ENCODE results near the gene CLIC6.

CLIC6 gene

DNA sequence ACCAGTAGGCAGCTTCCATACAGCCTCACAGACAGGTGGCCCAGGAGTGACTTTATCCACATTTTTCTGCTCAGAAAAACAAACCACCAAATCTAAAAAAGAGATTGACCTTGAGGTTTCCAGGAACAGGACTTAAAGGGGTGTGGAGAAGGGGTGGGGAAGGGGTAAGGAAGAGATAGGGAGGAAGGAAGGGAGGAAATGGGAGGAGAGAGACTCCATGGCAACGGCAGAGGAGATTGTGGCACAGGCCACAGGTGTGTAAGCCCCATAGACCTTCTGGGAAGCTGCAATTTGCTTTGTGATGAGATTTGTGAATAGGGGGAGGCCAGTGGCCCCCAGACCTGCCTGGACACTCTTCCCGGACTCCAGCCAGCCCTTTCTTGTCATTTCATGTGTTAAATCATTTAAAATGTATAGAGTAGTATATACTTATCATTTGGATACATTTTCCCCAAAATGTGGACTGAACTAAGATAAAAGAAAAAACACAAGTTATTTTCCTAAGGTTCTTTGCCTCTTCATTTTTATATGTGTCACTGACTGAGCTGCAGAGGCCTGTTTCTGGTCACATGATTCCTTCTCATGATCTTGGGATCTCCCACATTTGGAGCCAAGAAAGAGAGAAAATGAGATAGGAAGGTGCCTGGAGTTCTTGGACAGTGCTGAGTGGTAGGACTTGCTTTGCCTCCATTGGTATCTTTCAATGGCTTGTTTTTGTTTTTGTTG lies 55.5 kb downstream of the CLIC6 start:
- no peak for DNase-seq (ENCODE audit: low read depth in 4 of 4, low spot score in 1 of 4)

GRCh38 chr21:34724857-34725195 lies 56.0 kb downstream of the CLIC6 start:
- DNase-seq (ENCODE audit: low read depth in 4 of 4, low spot score in 1 of 4), result no peak

GRCh38 chr21:34726627-34727337 lies 58.0 kb downstream of the CLIC6 start:
- DNase-seq (ENCODE audit: low read depth in 4 of 4, low spot score in 1 of 4), result no peak

DNA sequence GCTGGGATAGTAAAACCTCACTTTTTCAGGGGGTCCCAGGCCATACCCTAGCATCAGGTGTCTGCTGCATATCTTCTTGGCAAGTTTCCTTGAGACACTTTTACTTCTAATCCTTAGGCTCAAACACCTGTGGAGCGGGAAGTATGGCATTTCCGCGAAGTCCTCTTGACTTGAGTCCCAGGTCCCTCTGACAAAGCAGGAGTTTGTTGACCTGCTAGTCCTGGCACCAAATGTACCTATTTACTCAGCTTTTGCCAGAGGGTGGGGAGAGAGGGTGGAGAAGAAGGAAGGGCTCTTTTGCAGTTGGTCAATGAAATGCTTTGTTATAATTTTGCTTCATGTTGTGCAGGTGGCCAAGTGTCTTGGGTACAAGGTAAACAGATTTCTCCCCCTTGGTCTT lies 59.7 kb downstream of the CLIC6 start:
- DNase-seq (ENCODE audit: low read depth in 4 of 4, low spot score in 1 of 4), result no peak

DNA sequence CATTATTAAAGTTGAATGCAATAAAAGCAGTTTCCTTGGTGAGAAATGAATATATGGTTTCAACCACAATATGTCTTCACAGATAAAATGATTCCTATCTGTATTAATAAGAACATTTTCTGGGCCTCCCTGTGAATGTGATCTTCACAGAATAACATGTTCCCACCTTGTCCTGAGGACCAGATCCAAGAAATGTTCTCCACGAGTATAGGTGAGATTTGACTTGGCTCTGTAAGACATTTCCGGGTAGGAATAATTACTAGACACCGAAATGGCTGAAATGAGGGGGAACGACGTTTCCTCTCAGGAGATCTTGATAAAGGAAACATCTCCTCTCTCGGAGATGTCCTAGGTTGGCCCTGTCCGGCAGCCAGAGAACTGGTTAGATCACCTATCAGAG lies 61.4 kb downstream of the CLIC6 start:
- DNase-seq (ENCODE audit: low read depth in 4 of 4, low spot score in 1 of 4), result no peak

GRCh38 chr21:34730756-34731445 lies 62.1 kb downstream of the CLIC6 start:
- no peak for DNase-seq (ENCODE audit: low read depth in 4 of 4, low spot score in 1 of 4)

DNA sequence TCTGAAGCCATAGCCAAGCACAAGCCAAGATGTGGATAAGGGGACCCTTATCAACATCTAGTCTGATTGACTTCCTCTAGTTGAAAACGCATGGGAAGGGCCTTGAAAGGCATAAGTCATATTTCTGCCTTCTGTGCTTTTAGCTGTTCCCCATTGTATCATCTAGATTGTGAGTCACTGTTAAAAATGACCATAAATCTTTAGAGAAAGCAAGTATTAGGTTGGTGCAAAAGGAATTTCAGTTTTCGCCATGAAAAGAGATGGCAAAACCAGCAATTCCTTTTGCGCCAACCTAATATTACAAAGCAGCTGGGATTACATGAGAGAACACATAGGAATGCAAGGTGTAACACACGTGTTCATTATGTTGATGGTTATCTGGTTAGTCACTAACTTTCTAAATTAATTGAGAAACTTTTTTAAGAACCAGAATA lies 63.6 kb downstream of the CLIC6 start:
- no peak for DNase-seq (ENCODE audit: low read depth in 4 of 4, low spot score in 1 of 4)

GRCh38 chr21:34733852-34734251 lies 65.1 kb downstream of the CLIC6 start:
- no peak for DNase-seq (ENCODE audit: low read depth in 4 of 4, low spot score in 1 of 4)

DNA sequence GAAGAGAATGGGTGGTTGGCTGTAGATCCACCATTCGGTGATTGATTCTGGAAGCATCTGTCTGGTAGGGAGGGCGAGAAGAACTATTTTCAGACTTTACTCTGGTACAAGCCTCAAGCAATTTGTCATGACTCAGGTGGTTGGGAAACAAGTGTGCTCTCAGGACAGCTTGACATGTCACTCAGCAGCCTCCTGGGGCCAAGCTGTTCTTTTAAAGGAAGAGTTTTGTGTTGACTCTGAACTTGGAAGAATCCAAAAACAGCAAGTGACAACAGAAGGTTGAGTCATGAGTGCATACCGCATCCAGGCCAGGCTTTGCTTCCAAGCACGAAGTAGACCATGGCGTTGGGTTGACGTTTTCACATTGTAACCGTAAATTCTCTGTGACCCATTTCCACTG lies 65.9 kb downstream of the CLIC6 start:
- no peak for DNase-seq (ENCODE audit: low read depth in 4 of 4, low spot score in 1 of 4)

DNA sequence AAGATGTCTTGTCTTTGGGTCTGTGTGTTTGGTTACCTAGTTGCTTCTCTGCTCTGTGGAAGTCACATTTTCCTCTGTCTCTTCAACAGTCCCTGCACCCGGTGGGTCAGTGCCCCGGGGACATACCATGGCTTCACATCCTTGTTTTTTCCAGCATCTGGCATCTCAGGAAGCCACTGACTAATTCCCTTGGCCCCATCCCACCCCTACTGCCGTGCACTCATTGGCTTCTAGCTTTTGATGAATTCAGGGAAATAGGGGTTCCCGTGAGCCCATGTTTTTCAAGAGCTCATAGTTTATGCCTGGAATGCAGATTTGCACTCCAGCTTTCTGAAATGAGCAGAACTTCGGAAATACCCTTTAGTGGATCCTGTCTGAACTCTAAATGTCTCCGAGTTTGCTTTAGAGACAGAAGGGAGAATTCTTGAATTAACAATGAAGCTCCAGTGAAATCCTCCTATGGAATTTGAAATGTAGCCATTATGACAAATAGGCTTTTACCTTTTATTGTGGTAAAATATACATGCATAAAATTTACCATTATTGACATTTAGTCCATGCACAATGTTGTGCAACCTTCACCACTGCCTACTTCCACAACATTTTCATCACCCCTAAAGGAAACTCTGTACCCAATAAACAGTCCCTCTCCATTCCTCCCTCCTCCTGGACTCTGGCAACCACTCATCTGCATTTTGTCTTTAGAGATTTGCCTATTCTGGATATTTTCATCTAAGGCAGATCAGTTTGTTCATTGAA lies 67.5 kb downstream of the CLIC6 start:
- DNase-seq (ENCODE audit: low read depth in 4 of 4, low spot score in 1 of 4), result no peak

- DNase-seq (ENCODE audit: low read depth in 4 of 4, low spot score in 1 of 4), result no peak
Observed at GRCh38 chr21:34737115-34737514, 68.3 kb downstream of the CLIC6 start.

DNA sequence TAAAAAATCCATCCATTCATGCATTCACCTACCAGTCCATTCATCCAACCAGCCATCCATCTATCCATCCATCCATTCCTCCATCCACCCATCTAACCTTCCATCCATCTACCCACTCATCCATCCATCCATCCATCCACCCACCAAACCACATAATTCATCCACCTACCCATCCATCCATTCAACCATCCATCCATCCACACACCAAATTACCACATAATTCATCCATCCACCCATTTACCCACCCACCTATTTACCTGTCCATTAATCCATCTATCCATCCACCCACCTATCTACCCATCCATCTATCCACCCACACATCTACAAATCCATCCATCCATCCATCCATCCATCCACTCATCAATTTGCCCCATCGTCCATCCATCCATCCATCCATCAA lies 71.4 kb downstream of the CLIC6 start:
- no peak for DNase-seq (ENCODE audit: low read depth in 4 of 4, low spot score in 1 of 4)

DNA sequence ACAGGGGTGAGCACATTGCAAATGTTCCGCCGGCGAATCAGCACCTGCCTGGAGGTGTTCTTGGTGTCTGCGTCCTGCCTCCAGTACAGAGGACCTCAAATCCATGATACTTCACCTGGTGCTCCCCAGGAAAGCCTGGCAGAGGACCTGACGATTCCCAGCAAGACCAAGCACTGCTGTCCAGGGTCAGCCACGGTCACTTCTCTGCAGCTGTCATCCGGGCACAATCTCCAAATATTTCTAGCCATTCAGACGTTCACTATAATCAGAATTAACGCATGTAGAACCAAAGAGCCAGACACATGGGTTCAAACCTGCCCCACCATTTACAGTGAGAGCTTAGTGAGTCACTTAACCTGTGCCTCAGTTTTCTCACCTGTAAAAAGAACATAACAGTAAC lies 74.5 kb downstream of the CLIC6 start:
- DNase-seq (ENCODE audit: low read depth in 4 of 4, low spot score in 1 of 4), result no peak

GRCh38 chr21:34743831-34744230 lies 75.0 kb downstream of the CLIC6 start:
- DNase-seq (ENCODE audit: low read depth in 4 of 4, low spot score in 1 of 4), result no peak

DNA sequence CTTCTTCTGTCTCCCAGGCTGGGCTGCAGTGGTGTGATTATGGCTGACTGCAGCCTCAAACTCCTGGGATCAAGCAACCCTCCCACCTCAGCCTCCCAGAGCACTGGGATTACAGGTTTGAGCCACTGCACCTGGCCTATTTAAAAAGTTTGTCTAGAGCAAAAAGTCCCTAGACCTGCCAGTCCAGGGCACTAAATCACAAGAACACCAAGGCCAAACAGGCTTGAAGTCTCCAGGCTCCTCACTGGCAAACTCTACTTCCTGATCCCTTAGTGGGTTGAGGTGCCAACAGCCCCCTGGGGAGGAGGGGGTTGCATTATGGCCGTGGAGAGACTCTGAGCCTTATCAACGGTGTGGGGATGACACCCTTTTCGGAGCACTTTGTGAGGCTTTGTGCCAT lies 76.0 kb downstream of the CLIC6 start:
- DNase-seq (ENCODE audit: low read depth in 4 of 4, low spot score in 1 of 4), result no peak

DNA sequence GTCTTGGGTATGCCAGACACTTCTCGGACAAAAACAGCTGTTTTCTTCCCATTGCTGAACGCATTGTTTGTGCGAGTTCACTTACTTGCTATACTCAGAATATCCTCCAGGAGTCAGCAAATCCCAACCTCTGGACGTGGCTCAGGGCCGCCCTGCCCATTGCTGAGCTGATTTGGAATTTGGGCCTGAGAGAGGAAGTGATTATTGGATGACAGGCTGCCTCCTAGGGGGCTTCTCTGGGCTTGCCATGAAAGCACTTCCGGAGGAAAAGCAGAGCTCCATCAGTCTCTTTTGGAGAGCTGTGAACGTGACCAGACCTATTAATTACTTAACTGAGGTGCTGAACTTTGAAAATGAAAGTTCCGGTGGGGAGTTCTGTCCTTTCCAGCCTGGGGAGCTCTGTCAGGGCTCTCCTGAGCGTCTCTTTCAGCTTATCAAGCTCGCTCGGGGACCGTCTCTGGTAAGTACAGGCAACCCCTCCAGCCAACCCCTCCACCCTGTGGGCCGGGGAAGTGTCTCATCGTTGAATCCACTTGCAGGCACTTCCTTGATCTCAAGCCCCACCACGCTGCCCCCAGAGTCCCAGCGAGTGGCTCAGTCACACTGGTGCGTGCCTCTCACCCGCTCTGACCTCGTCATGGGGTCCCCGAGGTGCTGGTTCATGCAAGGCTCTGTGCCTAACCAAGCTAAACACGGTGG lies 76.9 kb downstream of the CLIC6 start:
- peak; percentile 9 to 37 (median 22) for DNase-seq (ENCODE audit: low read depth in 4 of 4, low spot score in 1 of 4)

DNA sequence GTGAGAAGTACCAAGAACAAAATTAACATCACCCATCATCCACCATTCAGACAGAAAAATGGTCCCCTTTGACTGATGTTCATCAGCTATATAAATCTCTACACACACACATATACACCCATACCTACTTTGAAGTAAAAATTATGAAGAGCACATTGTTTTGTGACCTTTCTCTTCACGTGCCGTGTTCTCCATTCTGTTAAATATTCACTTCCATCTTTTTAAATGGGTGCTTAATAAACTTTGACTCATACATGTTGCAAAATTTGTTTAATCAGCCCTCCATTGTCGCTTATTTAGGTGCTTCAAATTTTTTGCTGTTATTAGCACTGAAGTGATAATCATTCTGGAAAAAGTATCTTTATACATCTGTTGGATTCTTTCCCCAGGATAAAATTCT lies 80.1 kb downstream of the CLIC6 start:
- DNase-seq (ENCODE audit: low read depth in 4 of 4, low spot score in 1 of 4), result no peak

DNA sequence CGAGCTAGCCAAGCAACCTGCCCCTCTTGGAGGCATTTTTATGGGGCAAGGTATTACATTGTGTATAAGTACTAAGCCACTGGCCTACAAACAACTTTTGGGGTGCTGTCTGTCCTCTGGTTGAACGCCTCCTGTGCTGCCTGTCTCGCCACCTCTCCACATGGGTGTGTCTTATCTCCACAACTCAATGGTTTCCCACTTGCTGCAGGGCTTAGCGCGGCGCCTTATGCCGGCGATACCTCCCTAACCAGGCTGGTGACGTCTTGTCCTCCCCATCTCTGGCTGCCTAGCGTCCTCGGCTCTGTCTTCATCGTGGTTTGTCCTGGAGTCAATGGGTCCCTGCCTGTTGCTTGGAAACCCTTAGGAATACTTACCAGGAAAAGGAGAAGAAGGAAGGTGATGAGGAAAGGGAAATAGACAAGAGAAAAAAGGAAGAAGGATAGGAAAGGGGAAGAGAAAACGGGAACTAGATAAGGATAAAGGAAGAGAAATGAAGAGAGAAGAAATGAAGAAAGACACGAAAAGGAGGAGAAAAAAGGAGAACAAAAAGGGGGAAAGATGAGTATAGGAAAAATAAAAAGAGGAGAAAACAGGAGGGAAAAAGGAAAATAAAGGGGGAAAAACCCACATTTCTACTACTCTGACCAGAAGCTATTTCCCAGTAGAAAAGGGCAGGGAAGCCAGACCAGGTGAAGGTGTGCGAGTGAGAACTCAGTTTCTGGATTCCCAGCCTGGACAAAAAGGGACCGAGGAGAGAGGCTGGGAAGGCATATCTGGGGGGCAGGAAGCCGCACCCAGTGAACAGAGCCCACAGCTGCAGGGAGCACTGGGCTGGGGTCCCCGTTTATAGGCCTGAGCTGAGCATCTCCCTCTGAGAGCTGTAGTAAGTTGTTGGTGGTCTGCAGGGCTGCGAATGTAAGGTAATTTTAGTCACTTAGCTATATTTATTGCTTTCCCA lies 86.2 kb downstream of the CLIC6 start:
- no peak for DNase-seq (ENCODE audit: low read depth in 4 of 4, low spot score in 1 of 4)

DNA sequence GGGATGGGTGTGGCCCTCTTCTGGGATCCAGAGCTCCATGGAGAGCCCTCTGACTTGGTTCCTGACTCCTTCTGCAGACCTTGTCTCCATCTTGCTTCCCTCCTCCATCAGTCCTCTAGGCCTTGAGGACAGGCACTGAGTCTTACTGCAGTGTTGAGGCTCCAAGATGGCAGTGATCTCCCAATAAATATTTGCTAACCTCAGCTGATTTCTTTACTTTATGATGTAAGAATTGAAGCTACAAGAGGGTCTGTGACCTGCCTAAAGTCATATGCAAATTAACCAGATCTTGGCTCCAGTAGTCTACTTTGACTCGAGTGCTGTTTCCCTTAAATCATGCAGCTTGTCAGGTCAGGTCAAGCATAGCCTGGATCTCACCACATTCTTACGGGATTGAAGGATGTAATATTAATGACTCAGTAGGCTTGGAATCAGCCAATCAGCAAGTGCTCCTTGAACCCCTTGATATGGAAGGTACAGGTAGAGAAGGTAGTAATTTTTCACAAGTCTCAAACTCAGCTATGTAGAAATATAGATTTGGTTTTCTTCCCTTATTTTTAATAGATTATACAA lies 93.0 kb downstream of the CLIC6 start:
- DNase-seq (ENCODE audit: low read depth in 4 of 4, low spot score in 1 of 4), result no peak

GRCh38 chr21:34762786-34763185 lies 94.0 kb downstream of the CLIC6 start:
- DNase-seq (ENCODE audit: low read depth in 4 of 4, low spot score in 1 of 4), result no peak
